GM19351 (cell line): Measurements from ENCODE around the gene CSF2.

Source experiments
- ATAC-seq: cut with Tn5 transposase; IDR thresholded peaks from one replicate; pipeline ENCODE4 v1.9.1; 2021; ENCODE audit warnings: mild to moderate bottlenecking, moderate library complexity; ENCODE audit not compliant: unreplicated experiment

CSF2 gene

DNA sequence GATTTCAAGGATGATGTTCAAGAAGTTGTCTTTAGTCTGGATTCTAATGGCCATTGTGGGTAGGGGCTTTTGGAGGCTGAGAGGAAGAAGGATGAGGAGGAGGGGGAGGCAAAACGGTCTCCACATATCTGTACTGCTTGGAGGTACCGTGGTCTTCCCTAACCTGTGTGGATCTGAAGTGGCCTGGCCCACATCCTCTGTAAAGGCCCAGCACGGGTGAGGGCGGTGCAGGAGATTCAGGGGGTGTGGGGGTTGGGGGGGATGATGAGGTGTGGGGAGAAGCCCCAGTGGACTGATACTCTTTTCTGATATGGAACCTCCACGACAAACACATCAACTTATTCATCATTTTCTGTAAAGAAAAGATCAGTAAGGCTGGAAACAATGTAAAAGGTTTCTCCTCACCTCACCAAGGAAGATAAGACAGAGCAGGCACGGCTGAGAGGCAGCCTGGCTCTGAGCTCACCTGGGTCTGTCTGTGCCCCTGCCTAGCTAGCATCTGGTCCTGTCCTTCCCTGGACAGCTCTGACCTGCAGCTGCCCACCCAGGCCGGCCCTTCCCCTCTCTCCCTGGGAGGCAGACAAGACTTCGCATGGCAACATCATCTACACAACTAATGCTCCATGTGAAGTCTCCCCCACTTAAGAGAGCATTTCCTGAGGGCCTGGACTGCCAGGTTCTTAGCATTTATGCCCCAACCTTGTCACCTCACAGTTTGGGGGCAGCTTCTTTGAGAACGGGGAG, 18.7 kb upstream of the CSF2 start:
- ATAC-seq: no peak

GRCh38 chr5:132055441-132055807, 18.2 kb upstream of the CSF2 start:
- no peak for ATAC-seq

DNA sequence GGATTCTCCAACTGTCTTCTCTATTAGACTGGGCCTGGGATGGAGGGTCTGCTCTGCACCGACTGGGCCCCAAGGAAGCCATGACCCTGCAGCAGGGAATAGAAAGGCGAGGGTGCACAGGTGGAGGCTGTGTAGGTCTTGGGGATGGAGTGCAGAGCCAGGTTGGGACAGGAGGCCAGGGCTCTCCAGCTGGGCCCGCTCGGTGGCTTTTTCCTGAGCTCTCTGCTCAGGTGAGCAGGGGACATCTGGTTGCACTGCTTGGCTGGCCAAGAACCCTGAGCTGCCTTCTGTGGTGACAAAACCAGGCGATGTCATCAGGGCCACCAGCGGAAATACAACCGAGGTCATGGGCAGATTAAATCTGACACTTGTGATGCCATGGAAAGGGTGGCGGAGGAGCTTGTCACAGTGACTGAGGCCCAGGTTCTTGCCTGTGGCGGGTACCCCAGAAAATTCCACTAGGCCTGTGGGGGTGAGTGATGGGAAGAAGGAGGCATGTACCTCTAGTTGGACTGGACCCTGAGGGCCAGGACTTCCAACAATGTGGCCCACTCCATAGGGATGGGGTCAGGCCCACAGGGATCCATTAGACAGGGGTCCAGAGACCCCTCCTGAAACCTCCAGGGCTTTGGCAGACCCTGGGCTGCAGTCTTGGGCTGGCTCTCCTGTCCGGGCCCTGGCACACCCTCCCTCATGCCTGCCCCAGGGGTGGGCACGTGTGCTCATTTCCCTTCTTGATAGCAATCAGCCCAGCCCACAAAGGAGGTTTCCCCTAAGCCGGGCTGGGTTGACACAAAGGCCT, 17.6 kb upstream of the CSF2 start:
- ATAC-seq: no peak

GRCh38 chr5:132056610-132057497, 16.7 kb upstream of the CSF2 start:
- no peak for ATAC-seq

- ATAC-seq: no peak
Measured at GRCh38 chr5:132057498-132058255, 15.9 kb upstream of the CSF2 start.

DNA sequence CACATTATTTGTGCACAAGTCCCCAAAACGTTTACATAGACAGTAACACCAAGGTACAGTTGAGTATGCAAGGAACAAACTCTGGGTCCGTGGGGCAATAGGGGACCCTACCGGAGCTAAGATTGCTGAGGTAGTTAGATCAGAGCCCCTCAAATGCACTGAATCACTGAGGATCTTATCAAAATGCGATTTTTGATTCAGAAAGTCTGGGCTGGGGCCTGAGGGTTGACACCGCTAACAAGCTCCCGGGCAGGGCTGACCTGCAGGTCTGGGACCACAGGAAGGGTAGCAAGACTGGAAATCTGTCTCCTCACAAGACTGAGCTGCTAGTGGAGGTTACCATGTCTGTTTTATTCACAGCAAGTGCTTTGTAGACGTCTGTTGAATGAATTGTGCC, 14.9 kb upstream of the CSF2 start:
- ATAC-seq: no peak

- ATAC-seq: no peak
Measured at GRCh38 chr5:132059043-132059695, 14.4 kb upstream of the CSF2 start.

DNA sequence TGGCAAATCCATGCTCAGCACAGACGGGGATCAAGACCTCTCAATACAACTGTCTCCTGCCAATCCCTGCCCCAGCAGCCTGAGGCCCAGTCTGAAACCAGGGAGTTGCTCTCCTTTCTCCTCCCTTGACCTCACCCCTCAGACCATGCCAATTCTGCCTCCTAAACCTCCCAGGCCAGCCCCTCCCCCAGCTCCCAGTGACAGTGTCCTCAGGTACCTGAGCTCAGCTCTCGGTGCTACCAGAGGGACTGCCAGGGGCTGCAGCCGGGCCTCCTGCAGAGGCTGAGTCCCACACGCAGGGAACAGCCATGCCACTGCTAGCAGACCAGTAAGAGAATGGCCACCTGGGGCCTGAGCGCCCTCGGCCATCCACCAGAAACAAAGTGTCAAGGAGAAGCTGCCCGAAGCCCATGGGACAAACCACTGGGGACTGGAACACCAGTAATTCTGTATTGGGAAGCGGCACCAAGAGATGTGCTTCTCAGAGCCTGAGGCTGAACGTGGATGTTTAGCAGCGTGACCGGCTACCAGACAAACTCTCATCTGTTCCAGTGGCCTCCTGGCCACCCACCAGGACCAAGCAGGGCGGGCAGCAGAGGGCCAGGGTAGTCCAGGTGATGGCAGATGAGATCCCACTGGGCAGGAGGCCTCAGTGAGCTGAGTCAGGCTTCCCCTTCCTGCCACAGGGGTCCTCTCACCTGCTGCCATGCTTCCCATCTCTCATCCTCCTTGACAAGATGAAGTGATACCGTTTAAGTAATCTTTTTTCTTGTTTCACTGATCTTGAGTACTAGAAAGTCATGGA, 13.7 kb upstream of the CSF2 start:
- no peak for ATAC-seq

DNA sequence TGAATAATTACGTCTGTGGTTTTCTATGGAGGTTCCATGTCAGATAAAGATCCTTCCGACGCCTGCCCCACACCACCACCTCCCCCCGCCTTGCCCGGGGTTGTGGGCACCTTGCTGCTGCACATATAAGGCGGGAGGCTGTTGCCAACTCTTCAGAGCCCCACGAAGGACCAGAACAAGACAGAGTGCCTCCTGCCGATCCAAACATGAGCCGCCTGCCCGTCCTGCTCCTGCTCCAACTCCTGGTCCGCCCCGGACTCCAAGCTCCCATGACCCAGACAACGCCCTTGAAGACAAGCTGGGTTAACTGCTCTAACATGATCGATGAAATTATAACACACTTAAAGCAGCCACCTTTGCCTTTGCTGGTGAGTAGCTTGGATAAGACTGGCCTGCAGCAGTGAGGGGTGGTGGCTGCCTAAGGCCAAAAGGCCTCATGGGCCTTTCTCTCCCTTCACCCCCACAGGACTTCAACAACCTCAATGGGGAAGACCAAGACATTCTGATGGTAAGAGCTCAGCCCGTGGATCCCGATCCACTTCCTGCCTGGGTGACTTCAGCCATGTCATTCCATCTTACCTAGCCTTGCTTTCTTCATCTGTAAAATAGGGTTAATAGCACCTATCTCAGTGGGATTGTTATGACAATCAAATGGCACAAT, 13.0 kb upstream of the CSF2 start, which contains the start of gene IL3:
IL3 (plus strand) TSS at position 155 of the 661 bp plus-strand sequence; CDS start at position 207, 52 bp downstream.
- ATAC-seq: no peak

DNA sequence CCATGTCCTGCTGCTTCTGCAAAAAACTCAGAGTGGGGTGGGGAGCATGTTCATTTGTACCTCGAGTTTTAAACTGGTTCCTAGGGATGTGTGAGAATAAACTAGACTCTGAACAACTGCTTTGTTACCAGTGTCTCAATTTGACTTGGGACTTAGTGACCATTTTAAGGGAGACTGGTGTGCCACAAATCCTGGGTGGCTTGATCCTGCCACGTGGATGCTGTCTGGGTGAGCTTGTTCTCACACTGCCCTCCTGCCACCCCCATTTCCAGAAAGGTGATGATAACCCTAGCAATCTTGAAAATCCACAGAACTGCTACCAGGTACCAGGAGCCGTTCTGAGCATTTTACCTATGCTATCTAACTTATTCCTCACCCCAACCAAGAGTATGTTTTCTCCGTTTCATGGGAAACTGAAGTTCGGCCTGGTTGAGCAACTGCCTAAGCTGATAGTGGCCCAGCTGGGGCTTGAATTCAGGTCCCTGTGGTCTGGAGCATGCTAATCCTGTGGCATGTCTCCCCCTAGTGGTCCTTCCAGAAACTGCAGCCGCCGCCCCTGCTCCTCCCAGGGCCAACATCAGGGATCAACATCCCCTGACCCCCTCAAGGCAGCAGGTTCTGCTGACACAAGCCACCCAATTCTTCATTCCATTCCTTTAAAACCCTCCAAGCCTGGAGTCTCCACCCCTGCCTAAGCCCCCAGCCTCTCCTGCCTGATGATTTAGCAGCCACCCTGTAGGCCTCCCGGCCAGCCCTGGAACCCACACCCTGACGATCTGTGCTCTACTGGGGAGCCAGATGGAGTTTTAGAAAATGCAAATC, 10.3 kb upstream of the CSF2 start:
- peak; percentile 58 for ATAC-seq

- no peak for ATAC-seq
Measured at GRCh38 chr5:132064140-132064539, 9.4 kb upstream of the CSF2 start.

DNA sequence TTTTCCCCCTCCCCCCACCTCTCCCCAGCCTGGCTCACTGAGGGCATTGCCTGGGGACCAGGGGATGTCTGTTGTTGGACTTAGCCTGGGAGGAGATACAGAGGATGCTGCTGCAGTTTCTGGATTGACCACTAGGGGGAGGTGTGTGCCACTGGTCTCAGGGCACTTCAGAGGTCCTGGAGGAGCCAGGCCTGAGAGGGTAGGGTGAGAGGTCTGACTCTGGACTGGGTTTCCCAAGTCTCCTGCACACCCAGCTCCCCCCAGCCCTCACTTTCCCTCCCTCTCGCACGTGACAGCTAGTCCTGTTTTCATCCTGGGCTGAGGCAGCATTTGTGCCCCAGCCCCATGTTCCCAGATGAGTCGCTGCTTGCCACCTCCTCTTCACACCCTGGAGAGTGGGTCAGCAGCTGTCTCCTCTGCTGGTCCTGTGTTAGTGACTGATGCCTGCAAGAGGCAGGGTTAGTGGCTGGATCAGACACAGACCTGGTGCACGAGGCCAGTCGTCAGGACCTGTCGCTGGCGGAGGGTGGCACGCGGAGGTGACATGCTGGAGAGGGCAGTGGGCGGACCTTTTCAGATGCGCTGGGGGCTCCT, 8.8 kb upstream of the CSF2 start:
- ATAC-seq: peak; percentile 71

DNA sequence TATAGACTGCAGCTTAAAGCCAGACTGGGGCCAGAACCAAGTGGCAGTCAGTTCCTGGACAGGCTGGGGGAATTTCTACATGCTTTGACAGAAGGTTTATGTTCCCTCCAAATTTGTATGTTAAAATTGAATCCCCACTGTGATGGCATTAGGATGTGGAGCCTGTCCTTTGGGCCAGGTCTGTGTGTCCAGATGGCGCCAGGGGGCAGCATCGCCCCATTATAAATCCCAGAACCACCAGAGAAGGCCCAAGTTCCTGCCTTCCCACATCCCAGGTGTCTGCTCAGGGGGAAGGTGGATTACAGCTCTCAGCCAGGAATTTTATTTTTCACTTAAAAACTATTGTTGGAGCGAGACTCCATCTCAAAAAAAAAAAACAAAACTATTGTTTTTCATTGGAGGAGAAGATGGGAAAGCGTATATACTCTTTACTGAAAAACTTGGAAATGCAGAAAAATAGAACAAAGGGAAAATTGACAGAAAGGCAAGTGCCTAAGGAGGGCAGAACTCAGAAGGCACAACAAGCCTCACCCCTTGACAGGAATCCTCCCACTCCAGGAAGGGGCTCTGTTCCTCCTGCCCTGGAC, 8.1 kb upstream of the CSF2 start:
- ATAC-seq: peak; percentile 47

- ATAC-seq: no peak
Measured at GRCh38 chr5:132065951-132066701, 7.5 kb upstream of the CSF2 start.

GRCh38 chr5:132066871-132067270, 6.7 kb upstream of the CSF2 start:
- no peak for ATAC-seq

- ATAC-seq: no peak
Measured at GRCh38 chr5:132067451-132067850, 6.1 kb upstream of the CSF2 start.
